ENCODE measurements around the gene EZH1.
"Not testable (repeated sequence)": the region's sequence is repeated elsewhere in the genome, so short reads cannot be mapped to it uniquely, and the experiment has no call there.

EZH1 gene

GRCh38 chr17:42769964-42770363 is 25.1 kb upstream of the EZH1 start:
- not testable (repeated sequence) for DNase-seq

DNA sequence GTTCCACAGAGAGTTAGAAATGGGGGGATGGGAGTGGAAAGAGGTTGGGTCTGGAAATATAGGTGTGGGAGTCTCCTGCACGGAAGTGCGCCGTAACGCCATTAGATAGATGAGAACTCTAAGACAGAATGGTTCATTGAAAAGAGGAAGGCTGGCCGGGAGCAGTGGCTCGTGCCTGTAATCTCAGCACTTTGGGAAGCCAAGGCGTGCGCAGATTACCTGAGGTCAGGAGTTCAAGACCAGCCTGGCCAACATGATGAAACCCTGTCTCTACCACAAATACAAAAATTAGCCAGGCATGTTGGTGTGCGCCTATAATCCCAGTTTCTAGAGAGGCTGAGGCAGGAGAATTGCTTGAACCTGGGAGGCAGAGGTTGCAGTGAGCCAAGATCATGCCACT is 23.2 kb upstream of the EZH1 start:
- DNase-seq: not testable (repeated sequence)

DNA sequence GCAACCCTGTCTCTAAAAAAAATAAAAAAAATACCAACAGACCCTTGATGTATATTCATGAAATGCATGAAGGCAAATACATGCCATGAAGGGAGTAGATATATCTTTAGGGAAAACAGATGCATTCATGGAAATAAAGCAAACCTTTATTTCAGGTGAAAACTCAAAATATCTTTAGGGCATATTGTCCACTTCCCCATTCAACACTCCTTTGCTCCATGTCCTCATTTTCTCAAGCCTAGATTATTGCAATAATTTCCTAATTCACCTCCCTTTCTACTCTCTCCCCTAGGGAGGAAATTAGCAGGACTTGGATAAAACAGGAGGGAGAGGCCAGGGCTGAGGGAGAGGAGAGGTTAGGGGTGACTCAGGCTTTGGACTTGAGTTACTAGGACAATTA is 22.7 kb upstream of the EZH1 start:
- DNase-seq: no peak

GRCh38 chr17:42766124-42766523 is 21.3 kb upstream of the EZH1 start:
- no peak for DNase-seq

DNA sequence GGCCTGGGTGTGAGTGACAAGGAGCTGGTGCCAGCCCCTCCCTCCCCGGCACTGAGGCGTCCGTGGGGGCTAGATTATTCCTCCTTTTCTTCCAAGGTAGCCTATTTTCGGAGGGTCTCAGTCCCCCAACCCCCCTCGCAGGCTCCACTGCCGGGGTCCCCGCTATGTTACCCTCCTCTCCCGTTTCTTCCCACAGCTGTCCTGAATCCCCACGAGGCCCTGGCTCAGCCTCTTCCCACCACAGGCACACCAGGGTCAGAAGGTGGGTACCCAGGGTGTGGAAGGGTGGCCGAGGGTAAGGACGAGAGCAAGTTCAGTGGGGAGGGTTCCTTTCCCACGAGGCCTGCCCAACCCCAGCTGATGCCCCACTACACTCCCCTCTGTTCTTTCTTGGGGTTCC is 16.8 kb upstream of the EZH1 start:
- no peak for DNase-seq

DNA sequence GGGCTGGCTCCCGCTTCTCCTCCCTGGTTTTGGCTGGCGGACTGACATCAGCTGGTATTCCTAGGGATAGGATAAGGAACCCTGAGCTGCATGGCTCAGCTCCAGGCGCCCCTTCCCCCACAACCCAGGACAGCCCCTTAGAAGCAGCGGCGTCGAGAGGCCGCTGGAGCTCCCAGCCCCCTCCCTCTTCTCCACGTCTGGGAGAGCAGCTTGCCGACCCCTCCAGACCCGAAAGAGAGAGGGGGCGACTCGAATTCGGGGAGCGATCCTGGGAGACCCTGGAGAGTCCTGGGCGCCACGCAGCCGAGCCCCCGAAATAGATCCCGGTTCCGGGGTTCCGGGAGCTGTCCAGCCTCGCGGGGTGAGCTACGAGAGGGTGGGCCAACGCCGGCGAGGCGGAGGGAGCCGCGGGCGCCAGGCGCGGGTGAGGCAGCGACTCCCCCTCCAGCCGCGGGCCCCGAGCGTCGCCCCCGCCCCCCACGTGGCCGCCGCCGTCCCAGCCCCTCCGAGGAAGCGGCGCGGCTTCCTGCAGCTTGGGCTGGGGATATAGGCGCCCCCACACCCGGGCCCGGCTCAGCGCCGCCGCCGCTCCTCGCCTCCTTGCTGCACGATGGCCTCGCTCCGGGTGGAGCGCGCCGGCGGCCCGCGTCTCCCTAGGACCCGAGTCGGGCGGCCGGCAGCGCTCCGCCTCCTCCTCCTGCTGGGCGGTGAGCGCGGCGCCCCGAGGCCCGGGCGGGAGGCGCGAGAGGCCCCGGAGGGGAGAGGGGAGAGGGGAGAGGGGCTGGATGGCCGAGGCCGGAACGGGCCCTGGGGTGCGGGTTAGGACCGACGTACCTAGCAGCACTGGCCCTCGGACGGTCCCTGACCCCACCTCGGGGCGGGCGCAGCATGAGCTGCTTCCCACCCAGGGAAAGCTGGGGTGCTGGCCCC is 16.1 kb upstream of the EZH1 start, which contains the start of gene RAMP2:
Gene RAMP2 (plus strand): TSS at position 576 of the 930 bp plus-strand sequence. CDS start 35 bp downstream, at position 611.
- no peak for DNase-seq

DNA sequence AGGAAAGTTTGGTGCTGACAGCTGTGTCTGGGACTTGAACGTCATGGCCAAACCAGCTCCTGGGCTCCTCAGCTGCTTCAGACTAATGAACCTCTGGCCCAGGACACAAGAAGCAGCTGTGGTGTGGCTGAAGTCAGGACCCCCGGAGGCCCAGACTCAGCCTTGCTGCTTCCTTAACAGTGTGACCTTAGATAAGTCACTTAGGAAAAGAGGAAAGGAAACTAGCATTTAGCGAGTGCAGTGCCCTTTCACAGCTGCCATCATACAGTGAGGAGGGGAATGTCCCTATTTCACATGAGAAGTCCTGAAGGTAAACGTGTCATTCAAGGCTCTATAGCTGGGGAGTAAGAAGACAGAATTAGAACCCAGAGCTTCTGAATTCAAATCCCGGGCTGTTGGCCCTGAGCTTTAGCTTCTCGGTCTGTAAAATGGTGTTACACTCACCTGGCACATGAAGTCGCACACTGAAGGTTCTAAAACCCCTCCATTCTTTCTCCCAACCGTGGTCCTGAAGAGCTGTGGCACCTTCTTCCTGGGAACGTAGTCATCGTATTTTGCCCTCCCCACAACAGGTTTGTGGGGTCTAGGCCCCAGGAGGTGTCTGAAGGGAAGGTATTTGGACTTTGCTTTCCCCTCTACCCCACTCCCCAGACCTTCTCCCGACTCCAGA is 15.3 kb upstream of the EZH1 start:
- no peak for DNase-seq

DNA sequence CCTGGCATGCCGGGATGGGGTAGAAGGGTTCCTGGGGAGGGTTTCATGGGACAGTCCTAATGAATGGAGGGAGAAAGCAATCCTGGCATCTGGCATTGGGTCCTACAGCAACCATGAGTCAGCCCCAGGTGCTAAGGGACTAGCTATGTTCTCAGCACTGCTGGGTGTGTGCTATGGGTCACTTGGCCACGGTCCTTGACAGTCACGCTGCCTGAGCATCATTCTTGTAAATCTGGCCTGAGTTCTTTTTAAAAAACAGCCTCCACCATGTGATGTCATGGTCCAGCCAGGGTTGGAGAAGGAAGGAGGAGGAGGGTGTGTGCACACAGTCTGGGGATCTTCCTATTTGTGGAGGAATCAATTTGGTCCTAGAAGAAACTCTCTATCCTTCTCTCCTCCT is 9.9 kb upstream of the EZH1 start:
- no peak for DNase-seq

GRCh38 chr17:42751628-42752027 is 6.8 kb upstream of the EZH1 start:
- no peak for DNase-seq

DNA sequence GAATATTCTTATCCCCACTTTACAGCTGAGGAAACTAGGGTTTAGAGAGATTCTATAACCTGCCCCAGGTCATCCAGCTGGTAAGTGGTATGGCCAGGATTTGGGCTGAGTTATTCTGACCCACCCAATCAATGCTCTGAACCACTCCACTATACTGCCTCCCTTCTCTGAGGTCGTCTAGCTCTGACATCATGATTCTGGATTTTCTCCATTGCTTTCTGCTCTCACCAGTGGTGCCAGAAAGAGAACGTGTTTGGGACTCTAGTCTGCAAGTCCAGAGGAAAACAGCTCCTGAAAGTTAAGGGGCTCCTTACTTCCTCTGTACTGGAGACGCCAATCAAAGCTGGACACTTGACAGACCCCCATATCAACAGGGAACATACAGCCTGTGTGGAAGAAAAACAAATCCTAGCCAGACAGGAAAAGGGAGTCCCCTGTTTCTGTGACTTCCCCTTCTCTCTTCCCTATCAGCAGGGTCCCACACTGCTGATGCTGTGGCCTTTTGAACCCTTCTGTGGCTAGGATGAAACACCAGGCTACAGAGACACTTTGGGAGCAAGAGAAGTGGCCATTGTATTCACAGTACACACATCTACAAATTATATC is 6.0 kb upstream of the EZH1 start:
- no peak for DNase-seq

DNA sequence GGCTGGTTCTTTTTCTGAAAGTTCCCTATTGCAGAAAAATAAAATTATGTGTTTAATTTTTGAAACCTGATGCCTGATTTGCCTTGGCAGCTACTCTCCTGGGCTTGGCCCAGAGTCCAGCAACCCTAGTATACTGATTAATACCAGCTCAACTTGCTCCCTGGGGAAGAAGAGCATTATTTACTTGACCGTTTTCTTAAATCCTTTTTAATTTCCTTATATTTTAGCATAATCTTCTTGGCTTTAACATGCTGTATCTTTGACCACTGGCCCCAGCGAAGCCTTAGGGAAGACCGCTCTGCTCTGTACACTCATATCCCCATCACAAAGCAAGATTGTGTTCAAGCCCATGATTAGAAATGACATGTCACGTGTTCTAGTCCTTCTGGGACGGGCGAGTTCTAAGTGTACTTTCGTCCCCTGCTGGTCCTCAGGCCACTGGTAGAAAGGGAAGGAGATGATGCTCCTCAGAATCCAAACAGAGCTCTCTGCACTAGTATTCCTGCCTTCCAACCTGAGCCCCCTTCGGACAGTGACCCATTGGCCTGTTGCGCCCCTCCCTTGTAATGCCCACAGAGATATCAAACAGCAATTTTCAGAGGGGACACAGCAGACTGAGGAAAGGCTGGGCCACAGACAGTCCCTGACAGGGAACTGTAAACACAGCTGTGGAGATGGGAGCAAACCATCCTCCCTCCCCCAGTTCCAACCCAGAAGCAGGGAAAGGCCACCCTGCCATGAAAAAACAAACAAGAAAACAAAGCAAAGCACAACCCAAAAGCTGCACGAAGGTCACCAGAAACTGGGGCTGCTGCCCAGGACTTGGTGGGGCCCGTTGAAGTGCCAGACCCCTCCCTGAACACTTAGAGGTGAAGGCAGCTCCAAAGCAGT is 4.3 kb upstream of the EZH1 start:
- no peak for DNase-seq

GRCh38 chr17:42748202-42748907 is 3.5 kb upstream of the EZH1 start:
- no peak for DNase-seq

DNA sequence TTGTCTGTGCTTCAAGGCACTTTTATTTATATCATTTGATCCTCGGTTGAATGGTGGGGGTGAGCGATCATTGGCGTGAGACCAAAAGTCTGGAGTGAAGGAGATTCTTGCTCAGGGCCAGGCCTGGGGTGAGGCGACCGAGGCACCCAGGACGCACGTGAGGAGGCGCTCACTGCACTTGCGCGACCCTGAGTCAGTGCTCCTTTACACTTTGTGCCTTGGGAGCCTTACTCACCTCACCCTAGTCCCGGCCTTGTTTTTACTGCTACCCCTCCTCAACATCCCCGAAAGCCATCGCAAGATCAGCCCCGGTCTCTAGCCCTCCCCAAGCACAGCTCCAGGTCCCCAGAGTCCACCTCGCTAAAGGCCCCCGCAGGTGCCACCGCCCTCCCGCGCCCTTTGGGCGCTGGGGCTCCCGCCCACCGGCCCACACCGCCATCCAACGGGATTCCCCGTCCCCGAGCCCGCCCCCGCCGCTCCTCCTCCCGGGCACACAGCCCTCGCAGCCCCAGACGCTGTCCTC is 496 bp downstream of the EZH1 start:
- DNase-seq: peak; percentile 50 to 55

- no peak for DNase-seq
Observed at GRCh38 chr17:42743595-42744282, 1.1 kb downstream of the EZH1 start.

- not testable (repeated sequence) for DNase-seq
Observed at GRCh38 chr17:42742916-42743315, 1.9 kb downstream of the EZH1 start.

DNA sequence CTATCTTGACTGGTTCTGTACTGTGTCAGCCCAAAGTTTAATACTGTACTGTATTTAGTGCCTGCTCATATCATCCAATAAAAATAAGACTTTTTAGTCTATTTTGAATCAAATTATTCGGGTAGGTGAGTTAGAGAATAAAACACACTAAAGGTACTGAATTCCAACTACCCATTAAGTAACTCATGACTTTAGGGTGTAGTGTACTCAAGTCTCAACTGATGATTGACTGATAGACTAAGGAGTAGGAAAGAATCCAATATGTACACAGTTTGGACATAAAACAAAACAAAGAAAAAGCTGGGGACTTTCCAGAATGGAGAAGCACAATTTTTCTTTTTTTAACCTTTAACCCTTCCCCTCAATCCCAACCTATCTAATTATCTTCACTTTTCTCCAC is 4.1 kb downstream of the EZH1 start:
- DNase-seq: no peak

- DNase-seq: no peak
Observed at GRCh38 chr17:42725143-42725542, 19.7 kb downstream of the EZH1 start.

- no peak for DNase-seq
Observed at GRCh38 chr17:42723636-42724035, 21.2 kb downstream of the EZH1 start.

GRCh38 chr17:42720996-42721583 is 23.8 kb downstream of the EZH1 start:
- DNase-seq: peak in 1 of 2 experiments; percentile 8

GRCh38 chr17:42709561-42709960 is 35.3 kb downstream of the EZH1 start:
- DNase-seq: no peak

DNA sequence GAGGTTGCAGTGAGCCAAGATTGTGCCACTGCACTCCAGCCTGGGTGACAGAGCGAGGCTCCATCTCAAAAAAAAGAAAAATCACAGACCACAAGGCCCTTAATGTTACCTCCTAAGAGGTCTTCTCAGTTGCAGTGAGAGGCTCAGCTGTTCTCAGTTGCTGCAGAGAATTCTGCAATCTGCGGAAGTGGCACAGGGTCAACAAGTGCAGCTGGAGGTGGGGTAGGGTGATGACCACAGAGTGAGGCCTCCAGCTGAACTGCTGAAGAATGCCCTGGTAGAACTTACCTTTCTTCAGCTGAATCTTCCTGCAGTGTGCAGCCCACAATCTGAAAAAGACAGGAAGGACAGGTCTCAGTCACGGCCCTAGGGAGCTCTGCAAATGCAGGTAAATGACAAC is 36.3 kb downstream of the EZH1 start:
- no peak for DNase-seq
